Measurements from ENCODE around the gene HOXC4. TPM values are rescaled to one million over a fixed set of nuclear protein-coding genes. Genes with fewer than 3 reads are reported as not detected.
A peak's percentile ranks its signal among the peaks of the same experiment; 100 is the strongest.

Gene HOXC4
- total and polyA plus RNA-seq, 2 of the 8 experiments (the other 6 are each of a cell fraction or from before 2014, with no cell fraction given): not detected

DNA sequence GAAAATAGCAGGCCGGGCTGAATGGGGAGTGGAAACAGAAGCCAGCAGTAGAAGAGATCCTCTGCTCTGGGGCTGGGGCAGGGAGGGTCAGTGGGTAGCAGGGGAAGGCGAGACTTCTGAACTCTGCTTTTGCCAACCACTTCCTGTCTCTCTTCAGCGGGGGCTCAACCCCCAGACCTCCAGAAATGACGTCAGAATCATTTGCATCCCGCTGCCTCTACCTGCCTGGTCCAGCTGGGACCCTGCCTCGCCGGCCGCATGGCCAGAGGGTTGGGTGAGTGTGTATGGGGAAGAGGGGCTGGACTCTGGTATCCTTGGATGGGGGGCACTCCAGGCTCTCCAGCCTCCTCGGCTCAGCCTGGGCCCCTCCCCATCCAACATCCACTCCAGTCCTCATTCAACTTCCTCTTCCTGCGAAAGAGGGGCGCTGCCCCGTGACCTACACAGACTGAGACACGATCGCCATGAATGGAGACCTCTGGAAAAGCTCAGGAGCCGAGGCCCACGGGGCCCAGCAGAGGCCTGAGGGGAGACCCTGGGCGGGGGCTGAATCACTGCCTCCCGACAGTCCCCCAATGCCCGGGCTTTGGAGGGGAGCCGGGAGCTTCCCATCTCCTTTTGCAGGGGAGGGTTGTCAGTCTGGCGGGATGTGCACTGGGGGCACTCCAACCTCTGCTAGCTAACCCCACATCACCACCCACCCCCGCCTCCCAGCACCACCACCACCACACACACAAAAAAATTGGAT, 458 bp upstream of the HOXC4 start (continued):
- TF ChIP-seq EZH2 (IDR thresholded peaks at IDR 0.05; ENCODE audit: low read depth, low read length, severe bottlenecking) (peak; percentile 35), FOSL1 (IDR thresholded peaks at IDR 0.05; ENCODE audit: insufficient read depth, low read depth, low read length) (no peak), PHF8 (conservative IDR thresholded peaks at IDR 0.05; ENCODE audit: low read depth, low read length) (no peak), TCF12 (IDR thresholded peaks at IDR 0.05; ENCODE audit: low read depth, low read length) (no peak), EP300 (IDR thresholded peaks at IDR 0.05; ENCODE audit: borderline replicate concordance in 1 of 2, low read depth in 2 of 2, low read length in 2 of 2) (no peak), CTBP2 (IDR thresholded peaks at IDR 0.05; ENCODE audit: borderline replicate concordance, insufficient read depth, insufficient read length, low read length) (peak; percentile 39), SUZ12 (IDR thresholded peaks at IDR 0.05; ENCODE audit: low read length) (peak; percentile 79; the same call in 1 of the 2 replicates)

All from H1 (cell line).